SU-DHL-6 (cell line): ENCODE results near the gene DIPK1B.

Experiments
- H2AFZ ChIP-seq: fragments of 200-600 bp; sonication (generic); 2 replicates; pipeline ENCODE4 v1.6.1; 2014; ENCODE audit warnings: low read depth, mild to moderate bottlenecking, moderate library complexity, mixed read lengths, antibody characterized with exemption, low read length; ENCODE audit not compliant: severe bottlenecking
- H3F3A ChIP-seq: fragments of 200-600 bp; shearing (Covaris generic); 2 replicates; pipeline ENCODE4 v1.6.0; 2016; ENCODE audit warnings: antibody characterized with exemption, mild to moderate bottlenecking; ENCODE audit not compliant: insufficient read depth
- H3K27ac ChIP-seq: fragments of 200-600 bp; sonication (generic); 2 replicates; pipeline ENCODE4 v1.5.1; 2016; ENCODE audit warnings: low read depth, mild to moderate bottlenecking, low read length, moderate library complexity, mixed read lengths
- H3K27me3 ChIP-seq: fragments of 200-600 bp; sonication (generic), shearing (Covaris generic); 2 replicates; pipeline ENCODE4 v1.6.0; 2014; ENCODE audit warnings: mild to moderate bottlenecking, low read length
- H3K36me3 ChIP-seq: fragments of 200-600 bp; sonication (generic); 2 replicates; pipeline ENCODE4 v1.6.1; 2014; ENCODE audit warnings: mild to moderate bottlenecking, low read length, mixed read lengths
- H3K4me2 ChIP-seq: fragments of 300-600, 200-600 bp; shearing (Covaris generic), sonication (generic); 2 replicates; pipeline ENCODE4 v1.6.0; 2014; ENCODE audit warnings: low read length, low read depth, mild to moderate bottlenecking; ENCODE audit not compliant: poor library complexity, severe bottlenecking
- H3K4me3 ChIP-seq: fragments of 200-600 bp; sonication (generic); 2 replicates; pipeline ENCODE4 v1.5.1; 2014; ENCODE audit warnings: antibody characterized with exemption, low read length, mild to moderate bottlenecking, mixed read lengths; ENCODE audit not compliant: insufficient read depth, poor library complexity, severe bottlenecking
- H3K79me2 ChIP-seq: fragments of 200-600 bp; sonication (generic); 2 replicates; pipeline ENCODE4 v1.6.1; 2014; ENCODE audit warnings: mild to moderate bottlenecking, low read length, moderate library complexity; ENCODE audit not compliant: insufficient read depth
- H3K9ac ChIP-seq: fragments of 200-600 bp; sonication (generic); 2 replicates; pipeline ENCODE4 v1.7.0; 2014; ENCODE audit warnings: mild to moderate bottlenecking, low read length
- H3K9me2 ChIP-seq: fragments of 200-600 bp; sonication (generic); replicated peaks from 2 replicates; pipeline ENCODE4 v1.6.1; 2014; ENCODE audit warnings: low read length; ENCODE audit not compliant: insufficient read depth
- H3K9me3 ChIP-seq: fragments of 200-600 bp; sonication (generic); 2 replicates; pipeline ENCODE4 v1.6.1; 2014; ENCODE audit warnings: low read length, mixed read lengths; ENCODE audit not compliant: insufficient read depth
- H4K20me1 ChIP-seq: fragments of 200-600 bp; sonication (generic); 2 replicates; pipeline ENCODE4 v1.6.1; 2014; ENCODE audit warnings: low read depth, mild to moderate bottlenecking, antibody characterized with exemption, low read length, moderate library complexity, mixed read lengths
- EZH2phosphoT487 ChIP-seq: fragments of 200-600 bp; sonication (generic), shearing (Covaris generic); conservative IDR thresholded peaks from 2 replicates; pipeline ENCODE4 v1.6.1; 2018; ENCODE audit warnings: mild to moderate bottlenecking, antibody characterized with exemption, low read length, moderate library complexity, mixed read lengths
- TF ChIP-seq, protein P1 (sequence below): fragments of 200-600 bp; sonication (generic); IDR thresholded peaks from one replicate; pipeline ENCODE4 v1.5.1; 2017; ENCODE audit warnings: antibody characterized with exemption, mild to moderate bottlenecking, low read length, moderate library complexity; ENCODE audit not compliant: insufficient read depth, poor library complexity, severe bottlenecking

Gene DIPK1B

DNA sequence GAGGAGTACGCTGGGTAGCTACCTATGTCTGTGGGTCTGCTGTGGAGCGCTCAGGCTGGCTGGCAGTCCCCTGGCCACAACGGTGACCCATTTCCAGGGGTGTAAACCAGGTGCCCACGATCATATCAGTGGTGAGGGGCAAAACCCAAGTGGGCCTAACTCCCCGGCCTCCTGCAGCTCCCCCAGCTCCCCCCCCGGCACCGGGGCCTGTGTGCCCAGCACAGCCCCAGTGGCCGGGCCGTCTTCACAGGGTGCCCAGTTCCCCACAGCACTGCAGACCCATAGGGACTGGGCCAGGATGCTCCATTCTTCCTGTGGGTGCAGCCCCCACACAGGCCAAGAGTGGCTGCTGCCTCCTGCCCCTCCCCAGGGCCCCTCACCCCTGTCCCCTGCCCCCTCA lies 46.6 kb downstream of the DIPK1B start:
- Histone ChIP-seq H3K4me3 (no peak overlapping the region), H3F3A (no peaks in the 10 kb centered on the region), H3K36me3 (no peaks in the 10 kb centered on the region), H2AFZ (no peak overlapping the region), H3K27ac (no peak overlapping the region), H3K9ac (no peak overlapping the region), H3K27me3 (no peaks in the 10 kb centered on the region), H3K4me2 (no peak overlapping the region), H3K9me3 (no peaks in the 10 kb centered on the region), H3K9me2 (no peaks in the 10 kb centered on the region), H4K20me1 (no peaks in the 10 kb centered on the region), H3K79me2 (no peaks in the 10 kb centered on the region)
- TF ChIP-seq EZH2phosphoT487, result no peak
- TF ChIP-seq, protein P1, sequence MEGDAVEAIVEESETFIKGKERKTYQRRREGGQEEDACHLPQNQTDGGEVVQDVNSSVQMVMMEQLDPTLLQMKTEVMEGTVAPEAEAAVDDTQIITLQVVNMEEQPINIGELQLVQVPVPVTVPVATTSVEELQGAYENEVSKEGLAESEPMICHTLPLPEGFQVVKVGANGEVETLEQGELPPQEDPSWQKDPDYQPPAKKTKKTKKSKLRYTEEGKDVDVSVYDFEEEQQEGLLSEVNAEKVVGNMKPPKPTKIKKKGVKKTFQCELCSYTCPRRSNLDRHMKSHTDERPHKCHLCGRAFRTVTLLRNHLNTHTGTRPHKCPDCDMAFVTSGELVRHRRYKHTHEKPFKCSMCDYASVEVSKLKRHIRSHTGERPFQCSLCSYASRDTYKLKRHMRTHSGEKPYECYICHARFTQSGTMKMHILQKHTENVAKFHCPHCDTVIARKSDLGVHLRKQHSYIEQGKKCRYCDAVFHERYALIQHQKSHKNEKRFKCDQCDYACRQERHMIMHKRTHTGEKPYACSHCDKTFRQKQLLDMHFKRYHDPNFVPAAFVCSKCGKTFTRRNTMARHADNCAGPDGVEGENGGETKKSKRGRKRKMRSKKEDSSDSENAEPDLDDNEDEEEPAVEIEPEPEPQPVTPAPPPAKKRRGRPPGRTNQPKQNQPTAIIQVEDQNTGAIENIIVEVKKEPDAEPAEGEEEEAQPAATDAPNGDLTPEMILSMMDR, result no peak

DNA sequence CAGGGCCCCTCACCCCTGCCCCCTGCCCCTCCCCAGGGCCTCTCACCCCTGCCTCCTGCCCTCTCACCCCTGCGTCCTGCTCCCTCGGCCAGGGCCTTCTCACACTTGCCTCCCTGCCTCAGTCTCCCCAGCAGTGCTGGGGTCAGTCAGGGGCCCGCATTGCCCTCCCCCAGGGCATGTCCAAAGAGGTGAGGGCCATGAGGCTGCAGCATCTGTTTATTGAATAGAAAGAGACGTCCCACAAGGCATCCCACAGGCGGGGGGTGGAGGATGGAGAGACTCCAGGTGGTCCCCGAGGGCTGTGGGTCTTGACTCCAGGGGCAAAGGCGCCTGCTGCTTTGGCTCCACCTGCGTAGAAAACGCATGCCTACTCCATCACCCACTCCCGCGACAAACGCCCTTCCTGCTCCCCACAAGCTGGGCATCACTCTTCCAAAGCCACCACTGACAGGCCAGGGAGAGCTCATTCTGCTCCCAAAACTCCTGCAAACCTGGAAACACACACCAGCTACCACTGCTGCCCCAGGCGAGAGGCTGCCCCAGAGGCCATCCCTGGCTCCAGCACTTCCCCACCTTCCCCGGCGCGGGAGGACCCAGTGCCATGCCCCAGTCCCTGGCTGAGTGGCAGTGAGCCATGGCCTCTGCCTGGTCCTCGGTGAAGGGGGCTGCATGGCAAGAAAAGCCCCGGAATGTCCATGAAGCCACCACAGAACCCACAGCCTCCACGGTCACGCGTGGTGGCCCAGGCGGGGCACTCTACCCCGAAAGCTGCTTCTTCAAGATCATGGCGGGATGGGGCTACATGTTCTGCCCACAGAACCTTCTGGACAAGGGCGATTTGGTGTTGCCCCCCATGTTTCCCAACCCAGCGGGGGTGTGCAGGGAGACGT lies 47.3 kb downstream of the DIPK1B start:
- no peaks in the 10 kb centered on the region for H3K27me3 ChIP-seq
- TF ChIP-seq EZH2phosphoT487, result no peak
- TF ChIP-seq, protein P1, result no peak
- no peak overlapping the region for H3K27ac ChIP-seq
- H2AFZ ChIP-seq, result no peak overlapping the region
- H3K79me2 ChIP-seq, result no peaks in the 10 kb centered on the region
- no peaks in the 10 kb centered on the region for H3F3A ChIP-seq
- no peak overlapping the region for H3K4me3 ChIP-seq
- no peaks in the 10 kb centered on the region for H3K36me3 ChIP-seq
- no peak overlapping the region for H3K9ac ChIP-seq
- H3K9me2 ChIP-seq, result no peaks in the 10 kb centered on the region
- no peaks in the 10 kb centered on the region for H4K20me1 ChIP-seq
- H3K9me3 ChIP-seq, result no peaks in the 10 kb centered on the region
- H3K4me2 ChIP-seq, result no peak overlapping the region

DNA sequence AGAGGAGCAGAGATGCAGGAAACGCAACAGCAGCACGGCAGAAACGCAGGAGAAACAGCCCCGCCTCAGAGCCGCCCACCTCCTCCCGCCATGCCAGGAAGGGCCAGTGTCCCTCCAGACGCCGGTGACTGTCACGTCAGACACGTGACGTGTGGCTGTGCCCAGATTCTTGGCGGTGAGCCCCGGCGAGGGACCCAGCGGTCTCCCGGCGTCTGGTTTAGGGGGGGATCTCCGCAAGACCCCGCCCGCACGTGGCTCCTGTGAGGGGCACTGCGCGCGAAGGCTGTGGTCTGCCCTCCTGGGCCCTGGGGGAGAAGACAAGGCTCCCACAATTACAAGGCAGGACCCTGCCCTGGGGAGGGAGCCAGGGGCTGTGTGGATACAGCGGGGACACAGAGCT lies 48.1 kb downstream of the DIPK1B start:
- no peaks in the 10 kb centered on the region for H3F3A ChIP-seq
- no peaks in the 10 kb centered on the region for H3K9me2 ChIP-seq
- H3K27ac ChIP-seq, result no peak overlapping the region
- no peak overlapping the region for H3K4me3 ChIP-seq
- H4K20me1 ChIP-seq, result no peaks in the 10 kb centered on the region
- no peaks in the 10 kb centered on the region for H3K79me2 ChIP-seq
- TF ChIP-seq, protein P1, result no peak
- TF ChIP-seq EZH2phosphoT487, result no peak
- H3K27me3 ChIP-seq, result no peaks in the 10 kb centered on the region
- no peaks in the 10 kb centered on the region for H3K9me3 ChIP-seq
- H3K4me2 ChIP-seq, result no peak overlapping the region
- no peak overlapping the region for H3K9ac ChIP-seq
- H2AFZ ChIP-seq, result no peak overlapping the region
- H3K36me3 ChIP-seq, result no peaks in the 10 kb centered on the region
